Muscle layer of duodenum (tissue), 2 donors: ENCODE measurements around the gene SHD.
"Not testable (repeated sequence)": the region's sequence is repeated elsewhere in the genome, so short reads cannot be mapped to it uniquely, and the experiment has no call there.

ENCODE experiments used
- H3K27ac ChIP-seq: one replicate; pipeline ENCODE4 v1.7.0; 2013; ENCODE audit warnings: mild to moderate bottlenecking, low read length
- H3K27me3 ChIP-seq: one replicate; pipeline ENCODE4 v1.7.0; 2013; ENCODE audit warnings: low read depth, mild to moderate bottlenecking, control low read depth, low read length
- H3K36me3 ChIP-seq, 2 donors: one replicate each; pipeline ENCODE4 v1.7.0; 2013; ENCODE audit warnings: low read length in 2 of 2, control low read depth in 1 of 2, mild to moderate bottlenecking in 1 of 2; ENCODE audit not compliant: insufficient read depth in 2 of 2, control insufficient read depth in 1 of 2
- H3K4me1 ChIP-seq, 2 donors: one replicate each; pipeline ENCODE4 v1.7.0; 2013; ENCODE audit warnings: low read length in 2 of 2, mild to moderate bottlenecking in 2 of 2, control low read depth in 1 of 2, moderate library complexity in 1 of 2; ENCODE audit not compliant: insufficient read depth in 2 of 2, control insufficient read depth in 1 of 2
- H3K4me3 ChIP-seq, 2 donors: one replicate each; pipeline ENCODE4 v1.7.0; 2013; ENCODE audit warnings: low read length in 2 of 2, low read depth in 1 of 2, mild to moderate bottlenecking in 1 of 2
- H3K9me3 ChIP-seq, 2 donors: one replicate each; pipeline ENCODE4 v1.7.0; 2013; ENCODE audit warnings: low read length in 2 of 2, control low read depth in 1 of 2, mild to moderate bottlenecking in 1 of 2; ENCODE audit not compliant: control insufficient read depth in 1 of 2
- donor health status: healthy.

SHD gene

GRCh38 chr19:4286141-4286540 is 7.1 kb downstream of the SHD start:
- H3K4me3 ChIP-seq, H3K36me3 ChIP-seq, H3K27me3 ChIP-seq, H3K4me1 ChIP-seq, H3K27ac ChIP-seq, H3K9me3 ChIP-seq: not testable (repeated sequence)

DNA sequence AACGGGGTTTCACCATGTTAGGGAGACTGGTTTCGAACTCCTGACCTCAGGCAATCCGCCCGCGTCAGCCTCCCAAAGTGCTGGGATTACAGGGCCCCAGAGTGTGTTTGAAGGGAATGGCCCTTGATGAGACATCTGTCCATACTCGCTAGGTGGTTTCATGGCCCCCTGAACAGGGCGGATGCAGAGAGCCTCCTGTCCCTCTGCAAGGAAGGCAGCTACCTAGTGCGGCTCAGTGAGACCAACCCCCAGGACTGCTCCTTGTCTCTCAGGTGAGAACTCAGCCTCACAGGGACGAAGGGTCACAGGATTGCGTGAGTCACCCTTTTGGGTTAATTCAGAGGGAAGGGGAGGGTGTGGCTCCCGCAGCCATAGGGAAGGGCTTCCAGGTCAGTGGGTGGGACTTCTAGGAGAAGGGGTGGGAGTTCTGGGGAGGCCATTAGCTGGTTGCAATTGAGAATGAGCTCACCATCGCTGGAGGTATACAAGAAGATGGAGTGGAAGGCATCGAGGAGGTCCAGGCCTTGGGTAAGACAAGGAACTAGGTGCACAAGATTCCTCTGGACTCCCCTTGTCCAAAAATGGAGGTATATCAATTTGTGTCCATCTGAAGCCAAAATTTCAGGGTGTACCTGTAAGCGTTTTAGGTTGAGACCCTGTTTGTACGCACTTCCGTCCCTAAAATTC is 9.2 kb downstream of the SHD start:
- H3K27me3 ChIP-seq: peaks cover 7% of the 10 kb centered on the region
- no peaks in the 10 kb centered on the region for H3K4me1 ChIP-seq
- H3K36me3 ChIP-seq: no peaks in the 10 kb centered on the region
- H3K4me3 ChIP-seq: no peak overlapping the region
- no peak overlapping the region for H3K27ac ChIP-seq
- H3K9me3 ChIP-seq: no peaks in the 10 kb centered on the region

GRCh38 chr19:4291184-4291732 is 12.2 kb downstream of the SHD start:
- no peak overlapping the region for H3K27ac ChIP-seq
- H3K36me3 ChIP-seq: no peaks in the 10 kb centered on the region
- no peaks in the 10 kb centered on the region for H3K9me3 ChIP-seq
- H3K4me3 ChIP-seq: no peak overlapping the region
- no peaks in the 10 kb centered on the region for H3K27me3 ChIP-seq
- no peaks in the 10 kb centered on the region for H3K4me1 ChIP-seq

GRCh38 chr19:4292515-4292914 is 13.4 kb downstream of the SHD start:
- no peak overlapping the region for H3K4me3 ChIP-seq
- H3K9me3 ChIP-seq: no peaks in the 10 kb centered on the region
- H3K4me1 ChIP-seq: no peaks in the 10 kb centered on the region
- H3K27ac ChIP-seq: no peak overlapping the region
- no peaks in the 10 kb centered on the region for H3K36me3 ChIP-seq
- H3K27me3 ChIP-seq: no peaks in the 10 kb centered on the region

- Histone ChIP-seq H3K4me1 (no peaks in the 10 kb centered on the region), H3K27me3 (no peaks in the 10 kb centered on the region), H3K36me3 (no peaks in the 10 kb centered on the region), H3K9me3 (no peaks in the 10 kb centered on the region), H3K27ac (no peak overlapping the region), H3K4me3 (no peak overlapping the region)
Measured at GRCh38 chr19:4294389-4294788, 15.3 kb downstream of the SHD start.

GRCh38 chr19:4295972-4296771 is 17.1 kb downstream of the SHD start:
- no peak overlapping the region for H3K4me3 ChIP-seq
- H3K27me3 ChIP-seq: no peaks in the 10 kb centered on the region
- no peaks in the 10 kb centered on the region for H3K9me3 ChIP-seq
- H3K27ac ChIP-seq: no peak overlapping the region
- no peaks in the 10 kb centered on the region for H3K4me1 ChIP-seq
- no peaks in the 10 kb centered on the region for H3K36me3 ChIP-seq

- Histone ChIP-seq H3K27ac (no peak overlapping the region), H3K36me3 (no peaks in the 10 kb centered on the region), H3K4me3 (no peak overlapping the region), H3K9me3 (no peaks in the 10 kb centered on the region), H3K27me3 (no peaks in the 10 kb centered on the region), H3K4me1 (no peaks in the 10 kb centered on the region)
Measured at GRCh38 chr19:4297901-4298809, 19.1 kb downstream of the SHD start.

GRCh38 chr19:4298810-4299550 is 19.9 kb downstream of the SHD start:
- H3K4me3 ChIP-seq: no peak overlapping the region
- H3K27ac ChIP-seq: no peak overlapping the region
- no peaks in the 10 kb centered on the region for H3K9me3 ChIP-seq
- H3K4me1 ChIP-seq: peaks cover 0 to under 1% of the 10 kb centered on the region in 2 donors
- peaks cover 2% of the 10 kb centered on the region for H3K27me3 ChIP-seq
- H3K36me3 ChIP-seq: no peaks in the 10 kb centered on the region

DNA sequence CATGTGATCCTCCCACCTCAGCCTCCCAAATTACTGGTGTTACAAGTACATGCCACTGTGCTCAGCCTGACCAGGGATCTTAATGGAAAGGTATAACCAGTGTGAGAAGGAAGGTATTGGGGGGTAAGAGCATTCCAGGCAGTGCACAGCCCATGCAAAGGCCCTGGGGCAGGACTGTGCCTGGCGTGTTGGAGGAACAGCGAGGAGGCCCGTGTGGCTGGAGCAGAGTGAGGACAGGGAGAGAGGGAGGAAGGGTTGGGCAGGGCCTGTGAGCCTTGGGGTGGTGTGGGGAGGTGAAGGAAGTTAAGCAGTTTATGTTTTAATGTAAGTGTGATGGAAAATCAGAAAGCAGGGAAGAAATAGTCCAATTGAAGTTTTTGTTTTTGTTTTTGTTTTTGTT is 21.5 kb downstream of the SHD start:
- H3K4me1 ChIP-seq: peaks cover 0 to 8% of the 10 kb centered on the region in 2 donors
- H3K27me3 ChIP-seq: peaks cover 4% of the 10 kb centered on the region
- no peaks in the 10 kb centered on the region for H3K36me3 ChIP-seq
- H3K27ac ChIP-seq: no peak overlapping the region
- no peak overlapping the region for H3K4me3 ChIP-seq
- no peaks in the 10 kb centered on the region for H3K9me3 ChIP-seq

GRCh38 chr19:4301590-4302242 is 22.6 kb downstream of the SHD start:
- Histone ChIP-seq H3K9me3 (no peaks in the 10 kb centered on the region), H3K36me3 (no peaks in the 10 kb centered on the region), H3K4me1 (peaks cover 0 to 8% of the 10 kb centered on the region in 2 donors), H3K4me3 (no peak overlapping the region), H3K27ac (no peak overlapping the region), H3K27me3 (peaks cover 4% of the 10 kb centered on the region)
